Ureter (tissue), 1 donor: Measurements from ENCODE around the gene RUBCNL. TPM values are rescaled to one million over a fixed set of nuclear protein-coding genes. Genes with fewer than 3 reads are reported as not detected.
"Not testable (repeated sequence)": the region's sequence is repeated elsewhere in the genome, so short reads cannot be mapped to it uniquely, and the experiment has no call there.

Source experiments
- DNase-seq: peaks from one replicate; pipeline ENCODE4 v3.0.0-alpha.2; 2020; ENCODE audit warnings: low spot score
- total RNA-seq: library from RNA; stranded (reverse); gene quantifications from one replicate; pipeline ENCODE4 v1.2.4, GENCODE V29; 2023
- donor health status: DM: yes; HTN: yes; CAD: no.

Gene RUBCNL
- total RNA-seq, 1 donor from 2014 or later = 4.2 TPM

DNA sequence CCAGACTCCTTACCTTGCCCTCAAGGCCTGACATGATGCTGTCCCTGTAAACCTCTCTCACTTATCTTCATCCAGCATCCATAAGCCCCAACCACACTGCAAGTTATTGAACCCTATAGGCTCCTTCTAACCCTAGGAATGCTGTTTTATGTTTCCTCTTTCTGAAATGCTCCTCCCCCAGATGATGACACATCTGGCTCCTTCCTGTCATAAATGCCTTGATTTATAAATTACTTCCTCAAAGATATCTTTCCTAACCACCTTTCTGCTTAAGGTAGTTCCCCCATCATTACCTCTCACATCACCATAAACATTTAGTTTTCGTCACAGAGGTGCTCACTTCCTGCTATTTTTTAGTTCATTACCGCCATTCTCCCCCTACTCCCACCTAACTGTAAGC, 12.3 kb downstream of the RUBCNL start:
- DNase-seq = no peak

DNA sequence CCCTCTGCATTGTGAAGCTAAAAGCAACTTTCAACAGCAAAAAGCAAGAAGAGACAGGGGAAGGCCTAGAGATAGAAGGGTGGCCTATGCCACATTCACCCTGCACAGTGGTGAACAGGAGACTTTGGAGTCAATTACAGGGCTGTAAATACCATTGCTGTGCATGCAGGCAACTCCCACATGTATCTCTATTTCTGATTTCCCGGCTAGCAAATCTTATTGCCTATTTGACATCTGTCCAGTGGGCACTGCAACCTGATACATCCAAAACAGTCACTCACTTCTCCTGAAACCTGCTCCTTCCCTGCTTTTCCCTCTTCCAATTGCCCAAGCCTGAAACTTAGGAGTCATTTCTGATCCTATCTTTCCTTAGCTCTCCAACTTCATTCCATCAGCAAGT, 13.4 kb downstream of the RUBCNL start:
- DNase-seq = no peak

- DNase-seq = not testable (repeated sequence)
Measured at GRCh38 chr13:46372938-46373337, 14.1 kb downstream of the RUBCNL start.

- no peak for DNase-seq
Measured at GRCh38 chr13:46372071-46372470, 15.0 kb downstream of the RUBCNL start.

DNA sequence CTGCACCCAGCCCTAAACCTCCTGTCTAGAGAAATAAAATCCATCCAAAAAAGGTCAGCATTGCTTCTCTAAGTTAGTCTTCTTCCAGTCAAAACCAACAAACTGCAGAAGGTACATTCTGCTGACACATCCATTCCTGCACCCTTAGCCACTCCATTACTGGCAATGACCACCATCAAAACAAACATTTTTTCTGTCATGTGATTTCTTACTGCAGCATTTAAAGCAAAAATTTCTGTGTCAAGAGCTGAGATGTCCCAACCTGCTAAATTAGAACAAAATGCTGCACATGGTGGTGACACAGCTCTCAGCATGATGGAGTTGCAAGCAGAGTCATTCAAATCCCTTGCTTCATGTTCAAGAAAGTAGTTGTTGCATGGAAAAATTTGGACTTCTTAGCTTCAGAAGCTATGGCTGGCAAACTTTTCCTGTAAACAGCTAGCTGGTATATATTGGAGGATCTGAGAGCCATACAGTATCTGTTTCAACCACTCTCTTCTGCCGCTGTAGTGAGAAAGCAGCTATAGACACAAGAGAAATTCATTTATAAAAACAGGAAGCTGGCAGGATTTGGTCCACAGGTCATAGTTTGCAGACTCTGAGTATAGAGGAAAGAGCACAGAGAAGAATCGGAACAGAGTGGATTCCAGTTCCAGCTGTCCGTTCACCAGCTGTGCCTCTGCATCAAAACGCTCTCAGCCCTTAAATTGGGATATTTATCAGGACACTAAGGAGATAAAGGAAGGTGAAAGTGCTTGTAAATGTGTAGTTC, 17.4 kb downstream of the RUBCNL start:
- DNase-seq = no peak

DNA sequence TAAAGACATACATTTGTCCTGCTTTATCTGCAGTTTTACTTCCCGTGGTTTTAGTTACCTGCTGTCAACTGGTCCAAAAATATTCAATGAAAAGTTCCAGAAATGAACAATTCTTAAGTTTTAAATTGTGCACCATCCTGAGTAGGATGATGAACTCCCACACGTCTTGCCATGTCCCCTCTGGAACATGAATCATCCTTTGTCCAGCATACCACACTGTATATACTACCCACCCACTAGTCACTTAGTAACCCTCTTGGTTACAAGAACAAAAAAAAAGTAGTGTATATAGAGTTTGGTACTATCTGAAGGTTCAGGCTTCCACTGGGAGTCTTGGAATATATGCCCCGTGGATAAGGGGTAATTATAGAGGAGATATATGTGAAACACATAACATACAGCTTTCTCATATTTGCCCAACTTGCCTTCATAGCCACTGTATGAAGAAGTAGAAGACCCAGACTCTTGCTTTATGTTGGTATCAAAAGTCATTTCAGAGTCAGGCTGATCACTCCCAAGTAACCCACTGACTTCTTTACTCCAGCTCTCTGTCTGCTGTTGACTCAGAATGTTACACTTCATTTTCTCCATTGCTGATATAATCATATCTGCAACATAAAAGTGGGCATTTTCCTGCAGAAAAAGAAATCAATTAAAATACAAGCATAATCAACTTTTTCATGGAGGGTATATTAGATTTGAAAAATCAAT, 19.3 kb downstream of the RUBCNL start:
- no peak for DNase-seq

DNA sequence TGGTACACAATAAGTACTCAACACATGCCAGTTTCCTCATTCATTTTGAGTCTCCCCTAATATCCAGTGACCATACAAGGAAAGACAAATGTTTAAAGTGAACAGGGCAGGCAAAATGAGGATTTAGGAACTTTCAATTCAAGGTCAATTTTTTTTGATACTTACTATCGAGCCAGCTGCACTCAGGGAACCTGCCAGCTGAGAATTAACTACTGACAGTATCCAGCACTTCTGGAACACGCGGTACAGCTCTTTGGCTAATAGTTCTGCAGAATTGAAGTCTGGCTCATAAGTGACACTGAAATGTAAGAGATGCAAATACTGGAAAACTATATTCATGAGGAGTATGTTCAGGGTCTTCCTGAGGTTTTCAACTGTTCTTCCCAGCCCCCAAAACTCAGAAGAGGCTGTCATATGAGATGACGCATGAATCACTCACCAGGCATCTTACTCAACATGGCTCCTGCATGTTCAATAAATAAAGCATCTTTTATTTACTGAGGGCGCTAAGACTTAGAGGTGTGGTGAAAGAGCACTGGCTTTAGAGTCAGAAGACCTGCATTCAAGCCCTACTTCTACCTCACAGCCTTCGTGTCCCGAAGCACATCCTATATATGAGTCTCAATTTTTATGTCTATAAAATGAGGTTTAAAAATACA, 25.6 kb downstream of the RUBCNL start:
- no peak for DNase-seq

GRCh38 chr13:46360604-46361003, 26.4 kb downstream of the RUBCNL start:
- DNase-seq = no peak

DNA sequence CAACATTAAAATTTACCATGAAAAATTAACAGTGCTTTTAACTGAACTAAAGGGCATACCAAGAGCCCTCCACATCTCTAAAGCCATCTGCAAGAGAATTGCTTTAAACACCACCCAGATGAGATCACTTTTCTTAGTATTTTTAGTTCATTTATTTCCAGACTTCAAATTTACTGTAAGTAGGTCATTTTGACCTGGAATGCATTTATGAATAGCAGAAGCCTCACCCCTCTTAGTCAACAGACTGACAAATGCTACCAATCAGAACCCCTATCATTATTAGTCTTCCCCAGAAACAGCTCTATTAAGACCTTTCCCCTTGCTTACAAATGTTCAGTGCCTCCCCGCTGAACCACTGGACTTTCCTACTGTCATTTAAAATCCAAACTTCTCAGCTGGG, 27.3 kb downstream of the RUBCNL start:
- DNase-seq = no peak

GRCh38 chr13:46355901-46356590, 31.0 kb downstream of the RUBCNL start:
- DNase-seq = no peak

DNA sequence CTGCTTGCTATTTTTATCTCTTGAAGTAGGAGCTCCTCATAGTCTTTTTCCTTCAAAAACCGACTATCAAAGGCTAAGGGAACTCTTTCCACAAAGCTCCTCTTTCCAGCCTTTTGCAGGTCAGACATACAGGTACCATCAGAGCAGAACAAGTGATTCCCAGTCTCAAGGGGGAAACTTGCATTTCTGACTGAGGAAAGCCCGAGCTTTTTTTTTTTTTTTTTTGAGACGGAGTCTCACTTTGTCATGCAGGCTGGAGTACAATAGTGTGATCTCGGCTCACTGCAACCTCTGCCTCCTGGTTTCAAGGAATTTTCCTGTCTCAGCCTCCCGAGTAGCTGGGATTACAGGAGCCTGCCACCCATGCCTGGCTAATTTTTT, 32.0 kb downstream of the RUBCNL start:
- DNase-seq = no peak

DNA sequence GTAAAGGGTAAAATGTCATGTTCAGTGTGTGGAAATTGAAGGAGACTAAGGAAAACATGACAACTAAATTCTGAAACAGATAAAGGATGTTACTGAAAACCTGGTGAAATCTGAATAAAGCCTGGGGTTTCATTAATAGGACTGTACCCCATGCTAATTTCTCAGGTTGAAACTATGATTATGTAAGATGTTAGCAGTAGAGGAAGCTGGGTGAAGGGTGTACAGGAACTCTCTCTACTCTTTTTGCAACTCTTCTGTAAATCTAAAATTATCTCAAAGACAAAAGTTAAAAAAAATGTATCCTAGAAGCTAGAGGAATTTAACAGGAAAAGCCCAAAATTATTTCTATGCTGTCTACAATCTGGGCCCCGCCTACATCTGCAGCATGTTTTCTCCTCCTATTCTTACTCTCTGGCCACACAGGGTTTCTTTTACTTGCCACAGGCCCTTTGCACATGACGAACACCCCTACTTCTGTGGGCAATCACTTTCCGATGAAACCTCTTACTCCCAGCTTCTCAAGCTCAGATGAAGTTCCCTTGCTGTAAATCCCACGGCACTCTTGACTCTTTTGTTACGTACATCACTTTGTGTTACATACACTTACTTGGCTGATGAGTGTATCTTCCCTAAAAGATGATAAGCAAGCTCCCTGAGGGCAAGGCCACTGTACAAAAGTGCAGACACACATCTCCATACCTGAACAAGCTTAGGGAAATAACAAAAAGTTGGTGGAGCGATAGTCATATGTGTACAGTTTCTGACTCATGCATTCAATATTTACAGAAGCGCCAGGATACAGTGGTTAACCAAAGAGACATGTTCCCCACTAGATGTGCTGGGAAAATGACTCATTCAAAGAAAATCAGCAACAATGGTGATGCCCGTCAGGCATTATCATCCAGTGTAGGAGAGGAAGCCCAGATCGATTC, 32.6 kb downstream of the RUBCNL start:
- no peak for DNase-seq

DNA sequence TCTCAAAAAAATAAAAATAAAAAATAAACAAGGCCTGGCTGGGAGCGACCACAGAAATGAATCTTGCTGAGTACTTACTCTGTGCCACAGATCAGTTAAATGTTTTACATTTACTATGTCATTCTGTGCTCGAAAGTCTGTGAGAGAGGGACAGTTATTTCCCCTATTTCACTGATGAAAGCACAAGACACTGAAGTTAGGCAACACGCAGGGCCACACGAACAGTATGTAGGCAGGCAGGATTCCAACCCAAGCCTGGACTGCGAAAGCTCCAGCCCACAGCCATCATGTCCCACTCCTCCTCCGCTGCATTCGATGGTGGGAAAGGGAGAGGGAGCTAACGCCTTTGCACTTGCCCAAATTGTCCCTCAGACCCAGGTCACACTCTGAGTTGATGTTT, 34.2 kb downstream of the RUBCNL start:
- DNase-seq = no peak

DNA sequence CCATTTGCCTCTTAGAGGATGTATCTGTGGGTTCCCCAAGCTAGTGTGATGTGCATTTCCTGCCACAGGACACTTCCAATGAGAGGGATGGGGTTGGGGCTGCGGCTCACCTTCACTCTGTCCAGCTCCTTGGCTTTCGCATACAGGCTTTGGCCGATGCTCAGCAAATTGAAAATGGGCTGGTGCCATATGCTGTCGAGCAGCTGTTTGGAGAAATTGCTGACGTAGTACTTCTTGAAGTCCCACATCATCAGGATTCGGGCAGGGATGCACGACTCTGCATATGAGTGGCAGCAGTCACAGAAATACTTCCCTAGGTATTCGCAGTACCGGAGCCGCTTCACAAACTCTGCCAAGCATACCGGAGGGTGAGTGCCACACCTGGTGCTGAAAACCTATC, 37.0 kb downstream of the RUBCNL start:
- no peak for DNase-seq

DNA sequence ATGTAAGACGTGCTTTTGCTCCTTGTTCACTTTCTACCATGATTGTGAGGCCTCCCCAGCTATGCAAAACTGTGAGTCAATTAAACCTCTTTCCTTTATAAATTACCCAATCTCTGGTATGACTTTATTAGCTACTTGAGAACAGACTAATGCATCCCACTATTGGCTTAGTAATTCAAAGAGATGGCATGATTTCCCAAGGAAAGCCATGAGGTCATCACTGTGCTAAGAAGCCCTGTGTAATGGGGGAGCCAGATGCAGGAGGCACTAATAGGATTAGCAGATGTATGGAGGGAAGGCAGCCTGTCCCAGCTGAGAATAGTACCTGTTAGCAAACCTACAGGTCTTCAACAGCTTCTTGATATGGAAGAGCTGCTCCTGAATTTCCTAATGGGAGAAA, 38.1 kb downstream of the RUBCNL start:
- no peak for DNase-seq

GRCh38 chr13:46347277-46347676, 39.8 kb downstream of the RUBCNL start:
- no peak for DNase-seq

GRCh38 chr13:46345866-46346265, 41.2 kb downstream of the RUBCNL start:
- no peak for DNase-seq

- no peak for DNase-seq
Measured at GRCh38 chr13:46345398-46345797, 41.7 kb downstream of the RUBCNL start.

- DNase-seq = no peak
Measured at GRCh38 chr13:46343279-46343994, 43.6 kb downstream of the RUBCNL start.

DNA sequence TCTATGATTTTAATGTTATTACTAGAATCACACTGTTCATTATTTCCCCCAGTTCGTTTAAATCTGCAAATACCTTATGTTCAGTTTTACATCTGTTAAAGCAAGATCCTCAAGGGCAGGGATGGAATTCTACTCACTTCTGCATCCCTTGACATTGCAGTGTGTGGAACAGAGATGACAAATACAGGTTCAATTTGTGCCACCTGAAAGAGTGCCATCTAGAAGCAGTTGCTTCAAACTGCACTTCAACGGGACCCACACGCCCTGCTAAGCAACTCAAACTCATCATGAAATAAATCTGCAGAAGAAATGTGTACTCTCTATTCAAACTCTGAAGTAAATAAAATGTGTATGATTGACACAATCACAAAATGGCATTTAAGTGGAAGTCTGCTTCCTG, 44.5 kb downstream of the RUBCNL start:
- DNase-seq = no peak
